Activated CD4-positive, alpha-beta memory T cell treated with anti-CD3 and anti-CD28 coated beads for 36 hours (primary cell): ENCODE measurements around the gene TOMT. TPM values are rescaled to one million over a fixed set of nuclear protein-coding genes. Genes with fewer than 3 reads are reported as not detected.
"Not testable (repeated sequence)": the region's sequence is repeated elsewhere in the genome, so short reads cannot be mapped to it uniquely, and the experiment has no call there.

Source experiments
- CTCF ChIA-PET: fragments of 350-600 bp; sonication (Branson Sonifier 250); formaldehyde crosslinking; loops from one replicate; lab custom pipeline; 2021; ENCODE audit warnings: antibody characterized with exemption, inconsistent platforms; lab: Charles Lee
- POLR2A ChIA-PET: fragments of 350-600 bp; sonication (Branson Sonifier 250); formaldehyde crosslinking; loops from one replicate; lab custom pipeline; 2021; ENCODE audit warnings: antibody characterized with exemption; lab: Charles Lee
- DNase-seq: peaks from one replicate; pipeline ENCODE4 v3.0.0-alpha.2; 2020
- H3K27ac Mint-ChIP-seq: one replicate; pipeline ENCODE4 v1.8.0; 2021; ENCODE audit warnings: mixed read lengths
- H3K27me3 Mint-ChIP-seq: one replicate; pipeline ENCODE4 v1.8.0; 2021; ENCODE audit warnings: mixed read lengths
- H3K36me3 Mint-ChIP-seq: one replicate; pipeline ENCODE4 v1.8.0; 2021; ENCODE audit warnings: mixed read lengths
- H3K4me1 Mint-ChIP-seq: one replicate; pipeline ENCODE4 v1.8.0; 2021; ENCODE audit warnings: low read depth, mixed read lengths
- H3K4me3 Mint-ChIP-seq: one replicate; pipeline ENCODE4 v1.8.0; 2021; ENCODE audit warnings: mild to moderate bottlenecking, mixed read lengths
- H3K9me3 Mint-ChIP-seq: one replicate; pipeline ENCODE4 v1.8.0; 2021; ENCODE audit warnings: mixed read lengths
- intact Hi-C: fragments of 100-400 bp; cut with micrococcal nuclease; formaldehyde crosslinking; loops from one replicate; pipeline ENCODE4 v1.15.1; 2023
- microRNA-seq: library from miRNA; unstranded; fragments of <30 nt; microRNA quantifications from one replicate; pipeline ENCODE4 v1.2.0, GENCODE V29; 2022; ENCODE audit warnings: borderline number of aligned reads, borderline microRNAs expressed, borderline replicate concordance
- total RNA-seq, 2 experiments: library from RNA; stranded (reverse); gene quantifications; one replicate each; pipeline ENCODE4 v1.2.3, GENCODE V29; 2021

The TOMT gene
- total RNA-seq, 2 experiments from 2014 or later: not detected

GRCh38 chr11:72142543-72142942 lies 36.8 kb downstream of the TOMT start:
- H3K4me3 Mint-ChIP-seq, H3K27ac Mint-ChIP-seq, POLR2A ChIA-PET, DNase-seq, H3K9me3 Mint-ChIP-seq, H3K36me3 Mint-ChIP-seq: not testable (repeated sequence)
- H3K4me1 Mint-ChIP-seq: peaks cover 20% of the 10 kb centered on the region
- H3K27me3 Mint-ChIP-seq: peaks cover 11% of the 10 kb centered on the region
- CTCF ChIA-PET: interaction anchor here (1.2 to 3.5 kb wide), 6 partner anchors 8 to 271 kb away, joined by 4 to 118 read pairs (median 6); no protein-coding TSS in a partner anchor
- intact Hi-C loops: loop anchor here (2.0 kb wide), 1 partner anchor 166 kb away; no protein-coding TSS in a partner anchor

GRCh38 chr11:72144807-72145565 lies 39.3 kb downstream of the TOMT start:
- DNase-seq: no peak
- H3K27me3 Mint-ChIP-seq: peaks cover 8% of the 10 kb centered on the region
- no peak overlapping the region for H3K4me3 Mint-ChIP-seq
- no peaks in the 10 kb centered on the region for H3K9me3 Mint-ChIP-seq
- no peaks in the 10 kb centered on the region for H3K36me3 Mint-ChIP-seq
- CTCF ChIA-PET: interaction anchor here (0.7 to 3.5 kb wide), 32 partner anchors 10 to 406 kb away, joined by 3 to 118 read pairs (median 6); partner anchors contain the start of genes ANAPC15, INPPL1, LAMTOR1 and RNF121
- H3K4me1 Mint-ChIP-seq: peaks cover 18% of the 10 kb centered on the region
- H3K27ac Mint-ChIP-seq: no peak overlapping the region
- intact Hi-C loops: loop anchor here (1.0 kb wide), 2 partner anchors 42 to 120 kb away; partner anchors contain the start of gene LAMTOR1
- POLR2A ChIA-PET: interaction anchor here (0.6 to 1.2 kb wide), 3 partner anchors 10 to 292 kb away, joined by 3 to 4 read pairs (median 4); partner anchors contain the start of gene ANAPC15

- H3K27me3 Mint-ChIP-seq: peaks cover 6% of the 10 kb centered on the region
- peaks cover 6% of the 10 kb centered on the region for H3K4me1 Mint-ChIP-seq
- intact Hi-C loops: no loop called here
- no peak overlapping the region for H3K27ac Mint-ChIP-seq
- no peaks in the 10 kb centered on the region for H3K36me3 Mint-ChIP-seq
- H3K4me3 Mint-ChIP-seq: no peak overlapping the region
- ChIA-PET POLR2A (no interaction called here), CTCF (interaction anchor here (1.2 to 1.6 kb wide), 3 partner anchors 54 to 284 kb away, joined by 3 to 7 read pairs (median 4); no protein-coding TSS in a partner anchor)
- DNase-seq: no peak
- no peaks in the 10 kb centered on the region for H3K9me3 Mint-ChIP-seq
These were observed 40.9 kb downstream of the TOMT start for GRCh38 chr11:72146625-72147024.

GRCh38 chr11:72150882-72151281 lies 45.2 kb downstream of the TOMT start:
- ChIA-PET CTCF (no interaction called here), POLR2A (no interaction called here)
- no peak for DNase-seq
- intact Hi-C loops: no loop called here
- Mint-ChIP-seq H3K27me3 (no peaks in the 10 kb centered on the region), H3K4me1 (no peaks in the 10 kb centered on the region), H3K4me3 (no peak overlapping the region), H3K36me3 (no peaks in the 10 kb centered on the region), H3K27ac (no peak overlapping the region), H3K9me3 (no peaks in the 10 kb centered on the region)

GRCh38 chr11:72153874-72154273 lies 48.1 kb downstream of the TOMT start:
- H3K4me3 Mint-ChIP-seq, POLR2A ChIA-PET, H3K4me1 Mint-ChIP-seq, H3K9me3 Mint-ChIP-seq, DNase-seq, H3K27ac Mint-ChIP-seq, intact Hi-C loops, H3K36me3 Mint-ChIP-seq, H3K27me3 Mint-ChIP-seq: not testable (repeated sequence)
- CTCF ChIA-PET: interaction anchor here (0.8 to 8.8 kb wide), 4 partner anchors 9 to 128 kb away, joined by 3 to 51 read pairs (median 6); no protein-coding TSS in a partner anchor

GRCh38 chr11:72154816-72155215 lies 49.1 kb downstream of the TOMT start:
- intact Hi-C loops: no loop called here

GRCh38 chr11:72155751-72156150 lies 50.0 kb downstream of the TOMT start:
- peaks cover 10% of the 10 kb centered on the region for H3K27me3 Mint-ChIP-seq
- no peak overlapping the region for H3K4me3 Mint-ChIP-seq
- no peaks in the 10 kb centered on the region for H3K4me1 Mint-ChIP-seq
- intact Hi-C loops: no loop called here
- DNase-seq: no peak
- no peaks in the 10 kb centered on the region for H3K9me3 Mint-ChIP-seq
- H3K27ac Mint-ChIP-seq: no peak overlapping the region
- CTCF ChIA-PET: interaction anchor here (8.8 kb wide), 1 partner anchor 11 kb away, joined by 51 read pairs; no protein-coding TSS in a partner anchor
- no peaks in the 10 kb centered on the region for H3K36me3 Mint-ChIP-seq
- POLR2A ChIA-PET: no interaction called here

More at GRCh38 chr11:72154816-72155215, 49.1 kb downstream of the TOMT start:
- H3K4me3 Mint-ChIP-seq: no peak overlapping the region
- no peaks in the 10 kb centered on the region for H3K4me1 Mint-ChIP-seq
- CTCF ChIA-PET: interaction anchor here (1.3 to 8.8 kb wide), 3 partner anchors 10 to 129 kb away, joined by 3 to 51 read pairs (median 9); no protein-coding TSS in a partner anchor
- peaks cover 5% of the 10 kb centered on the region for H3K27me3 Mint-ChIP-seq
- H3K36me3 Mint-ChIP-seq: no peaks in the 10 kb centered on the region
- POLR2A ChIA-PET: interaction anchor here (1.1 kb wide), 1 partner anchor 11 kb away, joined by 3 read pairs; no protein-coding TSS in a partner anchor
- no peak overlapping the region for H3K27ac Mint-ChIP-seq
- DNase-seq: no peak
- H3K9me3 Mint-ChIP-seq: no peaks in the 10 kb centered on the region

GRCh38 chr11:72157131-72157530 lies 51.4 kb downstream of the TOMT start:
- H3K4me3 Mint-ChIP-seq: no peak overlapping the region
- no peaks in the 10 kb centered on the region for H3K9me3 Mint-ChIP-seq
- peaks cover 12% of the 10 kb centered on the region for H3K27me3 Mint-ChIP-seq
- H3K4me1 Mint-ChIP-seq: no peaks in the 10 kb centered on the region
- intact Hi-C loops: no loop called here
- ChIA-PET POLR2A (no interaction called here), CTCF (interaction anchor here (1.0 to 8.8 kb wide), 2 partner anchors 12 to 132 kb away, joined by 5 to 51 read pairs; no protein-coding TSS in a partner anchor)
- H3K36me3 Mint-ChIP-seq: no peaks in the 10 kb centered on the region
- DNase-seq: no peak
- no peak overlapping the region for H3K27ac Mint-ChIP-seq

Small RNA genes lying within 50 kb of the gene (microRNA-seq; reads per million reads assigned to microRNA genes)
- gene MIR3165: not detected

Other genes starting within 250 kb of the TOMT start
- not detected for gene DEFB131B, start 227.5 kb upstream of the TOMT start, total RNA-seq
- gene XNDC1N, start 177.3 kb upstream of the TOMT start, total RNA-seq: 10 to 100 TPM; 12.4 to 13.2 TPM
- gene RNF121, start 176.9 kb upstream of the TOMT start, total RNA-seq: 10 to 100 TPM; 34.9 to 37.1 TPM
- 1 to 10 TPM; 6.6 to 9.3 TPM for gene IL18BP, start 107.0 kb upstream of the TOMT start, total RNA-seq
- 100 to 1,000 TPM; 149 to 158 TPM for gene NUMA1, start 25.4 kb upstream of the TOMT start, total RNA-seq
- 1 to 10 TPM; 8.3 to 8.5 TPM for gene LRRC51, start 25.1 kb upstream of the TOMT start, total RNA-seq
- gene LAMTOR1, start 2.6 kb upstream of the TOMT start, total RNA-seq: 10 to 100 TPM; 54.3 to 56.2 TPM
- gene ANAPC15, start 6.8 kb downstream of the TOMT start, total RNA-seq: 10 to 100 TPM; 62.6 to 64.2 TPM
- gene FOLR3, start 29.8 kb downstream of the TOMT start, total RNA-seq: not detected
- gene FOLR1, start 86.2 kb downstream of the TOMT start, total RNA-seq: not detected
- not detected for gene FOLR2, start 110.9 kb downstream of the TOMT start, total RNA-seq
- gene INPPL1, start 118.8 kb downstream of the TOMT start, total RNA-seq: 10 to 100 TPM; 96.9 to 98.9 TPM
- gene PHOX2A, start 138.3 kb downstream of the TOMT start, total RNA-seq: not detected